ENCODE data around the gene CHCHD10.

The CHCHD10 gene

DNA sequence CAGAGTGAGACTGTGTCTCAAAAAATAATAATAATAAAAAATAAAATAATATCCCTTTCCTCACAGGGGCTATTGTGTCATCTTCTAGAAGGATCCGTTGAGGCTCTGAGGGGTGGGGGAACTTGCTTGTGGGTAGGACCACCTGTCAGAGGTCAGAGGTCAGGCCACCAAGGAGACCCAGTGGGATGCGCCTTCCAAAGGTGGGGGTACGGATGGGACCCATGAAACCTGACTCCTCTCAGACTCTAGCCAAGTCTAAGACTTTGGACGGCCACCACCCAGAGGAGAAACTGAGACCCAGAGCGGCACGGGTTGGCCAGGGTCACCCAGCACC lies 4.5 kb upstream of the CHCHD10 start:
- no peak for DNase-seq

DNA sequence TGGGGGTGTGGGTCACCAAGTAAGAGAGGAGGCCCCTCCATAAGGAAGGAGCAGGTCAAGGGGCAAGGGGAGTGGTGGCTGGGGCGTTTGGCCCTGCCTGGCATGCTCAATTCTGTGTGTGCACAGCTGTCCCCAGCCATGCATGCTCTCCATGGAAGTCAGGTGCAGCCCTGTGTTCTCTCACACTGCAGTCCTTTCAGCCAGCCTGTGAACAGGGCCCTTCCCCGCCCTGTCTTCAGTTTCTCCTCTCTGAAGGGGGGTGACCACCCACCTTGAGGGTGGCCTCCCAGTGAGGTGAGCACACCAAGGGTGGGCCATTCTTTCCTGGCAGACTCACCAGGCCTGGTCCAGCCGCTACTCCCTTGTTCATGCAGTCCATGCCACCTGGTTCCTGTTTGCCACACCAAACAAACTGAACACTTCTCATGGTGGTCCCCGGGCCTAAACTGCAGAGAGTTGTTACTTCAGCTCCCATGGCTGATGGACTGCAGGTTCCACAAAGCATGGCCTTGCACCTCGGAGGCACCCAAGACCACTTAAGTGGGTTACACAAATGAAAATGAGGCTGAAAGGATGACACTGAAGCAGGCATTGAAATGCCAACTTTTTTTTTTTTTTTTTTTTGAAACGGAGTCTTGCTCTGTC lies 1.7 kb upstream of the CHCHD10 start:
- DNase-seq: no peak

DNA sequence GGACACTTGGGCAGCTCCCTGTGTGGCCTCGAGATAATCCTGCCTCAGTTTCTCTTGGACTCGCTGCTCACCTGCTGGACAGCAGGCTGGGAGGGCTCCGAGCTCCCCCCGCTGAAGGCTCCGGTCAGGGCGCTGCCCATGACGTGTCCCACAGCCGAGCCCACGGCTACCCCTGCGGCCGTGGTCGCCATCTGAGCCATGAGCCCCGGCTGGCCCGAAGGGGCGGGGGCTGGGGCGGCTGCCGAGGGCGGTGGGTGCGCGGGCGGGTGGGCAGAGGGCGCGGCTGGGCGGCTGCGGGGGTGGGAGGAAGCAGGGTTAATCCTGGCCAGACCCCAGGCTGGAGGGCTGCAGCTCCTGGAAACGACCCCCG lies 484 bp downstream of the CHCHD10 start:
- DNase-seq: no peak

DNA sequence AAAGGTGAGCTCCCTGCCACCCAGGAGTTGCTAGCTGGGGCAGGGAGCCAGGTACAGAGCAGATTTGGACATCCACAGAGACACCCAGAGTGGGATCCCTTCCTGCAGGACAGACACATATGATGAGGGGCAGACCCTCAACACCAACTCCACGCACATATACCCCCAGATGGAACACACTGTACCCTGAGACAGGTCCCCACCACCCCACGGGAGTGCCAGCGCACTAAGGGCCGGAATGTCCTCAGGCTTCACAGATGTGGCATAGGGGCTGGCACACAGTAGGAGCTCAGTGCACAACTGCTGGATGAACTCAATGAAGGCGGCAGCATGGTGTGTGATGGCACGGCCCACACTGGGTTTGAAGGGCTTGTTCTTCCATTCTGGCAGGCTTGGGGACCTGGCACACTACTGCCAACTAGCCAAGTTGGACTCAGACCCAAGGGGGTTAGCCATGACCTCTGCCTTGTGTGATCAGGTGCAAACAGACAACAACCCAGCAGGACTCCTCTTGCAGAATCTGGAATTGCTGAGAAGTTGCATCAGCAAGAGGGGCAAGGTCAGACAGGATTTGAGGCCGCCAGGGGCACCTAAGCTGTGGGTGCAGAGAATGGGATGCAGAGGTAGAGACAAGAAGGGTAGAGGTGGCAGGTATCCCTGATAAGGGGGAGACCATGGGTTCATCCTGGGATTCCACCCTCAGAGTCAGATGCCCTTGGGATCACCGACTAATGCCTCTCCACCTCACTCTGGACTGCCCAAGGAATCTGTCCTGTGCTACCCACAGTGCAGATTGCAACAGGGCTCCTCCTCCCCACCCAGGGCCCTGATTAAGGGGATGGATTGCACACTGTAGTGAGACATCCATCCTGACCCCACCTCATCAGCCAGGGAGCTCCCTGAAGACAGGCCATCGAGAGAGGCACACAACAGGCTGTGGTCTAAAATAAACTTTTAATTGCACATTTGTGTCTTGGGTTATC lies 2.6 kb downstream of the CHCHD10 start:
- no peak for DNase-seq

DNA sequence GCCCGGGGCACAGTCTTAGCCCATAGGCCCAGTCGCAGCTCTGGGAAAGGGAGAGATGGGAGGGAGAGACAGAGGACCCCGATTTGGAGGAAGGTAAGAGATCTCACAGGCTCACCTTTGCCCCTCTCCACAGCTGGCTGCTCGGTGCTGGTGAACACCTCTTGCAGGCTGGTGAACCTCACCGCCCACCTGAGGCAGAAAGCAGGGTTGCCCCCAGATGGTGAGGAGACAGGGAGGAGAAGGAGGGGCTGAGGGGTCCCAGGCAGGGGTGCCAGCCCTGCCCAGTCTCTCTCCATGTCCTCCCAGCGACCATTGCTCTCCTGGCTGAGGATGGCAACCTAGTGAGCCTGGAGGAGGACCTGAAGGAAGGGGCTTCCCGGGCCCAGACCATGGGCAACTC lies 3.8 kb downstream of the CHCHD10 start:
- DNase-seq: no peak

DNA sequence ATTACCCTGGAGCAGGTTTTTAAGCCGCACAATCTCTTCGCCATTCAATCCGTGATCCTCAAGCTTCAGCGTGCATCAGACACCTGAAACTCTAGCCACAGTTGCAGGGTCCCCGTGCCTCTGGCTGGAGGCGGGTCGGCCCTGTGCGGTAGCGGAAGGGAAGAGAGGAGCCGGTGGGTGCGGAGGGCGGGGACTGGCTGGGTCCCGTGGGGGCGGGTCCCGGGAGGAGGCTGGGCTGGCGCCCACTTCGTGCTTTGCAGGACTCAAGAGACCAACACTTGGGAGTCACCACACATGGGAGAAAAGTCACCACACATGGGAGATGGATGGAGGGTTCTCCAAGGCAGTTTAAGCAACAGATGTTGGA lies 4.2 kb downstream of the CHCHD10 start:
- peak; percentile 60 for DNase-seq

DNA sequence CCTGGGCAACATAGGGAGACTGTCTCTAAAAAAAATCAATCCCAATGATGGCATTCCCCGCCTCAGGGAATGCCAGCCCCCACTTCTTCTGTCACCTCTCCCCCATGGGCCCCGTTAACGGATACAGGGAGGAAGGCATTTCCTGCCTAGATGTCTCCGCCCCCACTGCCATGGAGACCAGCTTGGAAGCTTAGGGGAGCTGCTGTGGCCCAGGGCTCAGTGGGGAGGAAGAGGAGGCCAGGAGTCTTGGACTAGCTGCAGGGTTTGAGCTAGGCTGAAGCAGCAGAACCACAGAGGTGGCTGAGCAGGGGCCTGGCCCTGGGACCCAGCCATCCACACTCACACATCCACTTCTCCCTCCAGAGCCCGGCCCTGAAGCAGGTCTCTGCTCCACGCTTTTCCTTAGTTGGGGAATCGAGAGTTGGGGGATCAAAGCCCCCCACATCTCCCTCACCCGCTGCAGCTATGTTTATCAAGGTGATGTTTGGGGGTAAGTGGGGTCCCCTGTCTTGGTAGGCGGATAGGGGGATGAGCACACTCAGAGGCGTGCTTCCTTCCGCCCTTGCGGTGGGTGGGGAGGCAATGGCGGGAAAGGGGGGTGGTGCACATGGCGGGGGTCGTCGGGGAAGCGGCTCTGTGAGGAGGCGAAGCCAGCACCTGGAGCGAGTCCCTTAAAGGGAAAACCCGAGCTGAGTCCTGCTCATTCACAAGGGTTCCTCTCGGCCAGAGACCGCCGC lies 4.8 kb downstream of the CHCHD10 start, which contains the start of gene C22orf15:
Gene C22orf15, plus strand, starts transcription at position 149 of the 737 bp plus-strand sequence. Its CDS starts 317 bp downstream, at position 466.
- no peak for DNase-seq

DNA sequence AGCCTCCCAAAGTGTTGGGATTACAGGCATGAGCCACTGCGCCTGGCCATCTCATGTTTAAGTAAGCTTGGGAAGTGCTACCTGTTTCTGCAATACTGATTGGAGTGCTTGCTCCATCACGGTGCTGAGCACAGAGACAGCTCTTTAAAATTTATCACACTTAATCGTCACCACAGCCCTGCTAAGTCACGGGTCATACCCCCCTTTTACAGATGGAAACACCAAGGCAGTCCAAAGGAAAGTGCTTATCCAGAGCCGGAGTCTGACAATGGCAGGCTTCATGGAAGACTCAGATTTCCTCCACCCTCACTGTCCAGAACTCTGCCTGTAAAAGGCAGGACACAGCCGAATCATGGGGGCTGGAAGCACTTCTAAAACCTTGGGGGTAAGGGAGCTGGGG lies 7.7 kb downstream of the CHCHD10 start:
- DNase-seq: no peak

DNA sequence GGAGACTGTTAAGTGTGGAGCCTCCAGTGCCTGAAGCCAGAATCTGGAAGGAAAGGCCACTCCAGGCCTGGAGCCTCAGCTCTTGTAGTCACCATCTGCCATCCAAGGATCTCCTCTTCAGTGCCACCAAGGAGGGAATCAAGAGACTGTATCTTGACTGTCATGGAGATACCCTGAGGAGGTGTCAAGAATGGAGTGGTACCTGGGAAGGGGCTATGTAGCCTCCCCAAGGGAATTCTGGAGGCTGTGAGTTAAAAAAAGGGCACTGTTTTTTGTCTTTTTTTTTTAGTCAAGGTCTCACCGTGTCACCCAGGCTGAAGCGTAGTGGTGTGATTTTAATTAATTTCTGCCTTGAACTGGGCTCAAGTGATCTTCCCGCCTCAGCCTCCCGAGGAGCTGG lies 8.2 kb downstream of the CHCHD10 start:
- DNase-seq: no peak

DNA sequence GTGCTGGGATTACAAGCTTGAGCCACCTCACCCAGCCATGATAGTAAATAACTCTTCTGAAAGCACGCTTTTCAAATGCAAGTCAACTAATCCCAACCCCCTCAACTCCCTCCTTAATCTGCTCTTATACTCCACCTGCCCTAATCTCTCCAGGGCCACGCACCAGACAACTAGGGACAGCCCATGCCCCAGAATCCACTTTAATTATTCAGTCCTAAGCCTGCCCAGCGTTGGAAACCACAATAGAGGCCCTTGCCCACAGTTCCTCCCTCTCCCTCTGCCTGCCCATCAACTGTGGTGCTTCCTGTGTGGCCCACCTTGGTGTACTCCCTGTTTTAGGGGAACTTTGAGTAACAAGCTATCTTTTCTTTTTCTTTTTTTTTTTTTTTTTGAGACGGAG lies 10.9 kb downstream of the CHCHD10 start:
- no peak for DNase-seq

DNA sequence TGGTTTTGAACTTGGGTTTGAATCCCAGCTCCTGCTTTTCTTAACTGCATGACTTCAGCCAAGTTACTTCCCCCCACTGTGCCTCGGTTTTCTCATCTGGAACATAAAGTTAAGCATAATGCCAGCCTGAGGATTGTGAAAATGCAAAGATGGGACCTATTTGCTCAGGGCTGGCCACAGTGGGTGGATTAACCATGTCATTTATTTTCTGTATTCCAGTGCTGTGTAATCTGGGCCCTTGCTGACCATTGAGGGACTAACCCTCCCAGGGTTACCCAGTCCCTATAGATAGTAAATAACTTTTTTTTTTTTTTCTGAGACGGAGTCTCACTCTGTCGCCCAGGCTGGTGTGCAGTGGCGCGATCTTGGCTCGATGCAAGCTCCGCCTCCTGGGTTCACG lies 12.1 kb downstream of the CHCHD10 start:
- no peak for DNase-seq

DNA sequence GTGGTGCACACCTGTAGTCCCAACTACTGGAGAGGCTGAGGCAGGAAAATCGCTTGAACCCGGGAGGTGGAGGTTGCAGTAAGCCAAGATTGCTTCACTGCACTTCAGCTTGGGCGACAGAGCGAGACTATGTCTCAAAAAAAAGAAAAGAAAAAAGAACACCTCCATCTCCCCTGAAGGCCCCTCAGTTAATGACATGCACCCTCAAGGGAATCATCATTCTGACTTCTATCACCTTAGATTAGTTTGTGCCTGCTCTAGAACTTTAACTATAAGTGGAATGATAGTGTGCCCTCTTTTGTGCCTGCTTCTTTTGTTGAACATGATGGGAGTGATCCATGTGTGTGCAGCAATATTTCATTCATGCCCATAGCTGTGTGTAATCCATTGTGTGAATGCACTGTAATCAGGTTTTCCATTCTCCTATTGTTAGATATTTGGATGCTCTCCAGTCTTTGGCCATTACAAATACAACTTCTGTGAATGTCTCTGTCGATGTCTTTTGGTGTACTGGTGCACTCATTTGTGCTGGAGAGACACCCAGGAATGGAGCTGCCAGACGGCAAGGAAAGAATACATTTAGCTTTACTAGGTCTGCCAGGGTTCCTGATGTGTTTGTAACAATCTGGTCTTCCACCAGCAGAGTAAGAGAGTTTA lies 12.7 kb downstream of the CHCHD10 start:
- DNase-seq: no peak

DNA sequence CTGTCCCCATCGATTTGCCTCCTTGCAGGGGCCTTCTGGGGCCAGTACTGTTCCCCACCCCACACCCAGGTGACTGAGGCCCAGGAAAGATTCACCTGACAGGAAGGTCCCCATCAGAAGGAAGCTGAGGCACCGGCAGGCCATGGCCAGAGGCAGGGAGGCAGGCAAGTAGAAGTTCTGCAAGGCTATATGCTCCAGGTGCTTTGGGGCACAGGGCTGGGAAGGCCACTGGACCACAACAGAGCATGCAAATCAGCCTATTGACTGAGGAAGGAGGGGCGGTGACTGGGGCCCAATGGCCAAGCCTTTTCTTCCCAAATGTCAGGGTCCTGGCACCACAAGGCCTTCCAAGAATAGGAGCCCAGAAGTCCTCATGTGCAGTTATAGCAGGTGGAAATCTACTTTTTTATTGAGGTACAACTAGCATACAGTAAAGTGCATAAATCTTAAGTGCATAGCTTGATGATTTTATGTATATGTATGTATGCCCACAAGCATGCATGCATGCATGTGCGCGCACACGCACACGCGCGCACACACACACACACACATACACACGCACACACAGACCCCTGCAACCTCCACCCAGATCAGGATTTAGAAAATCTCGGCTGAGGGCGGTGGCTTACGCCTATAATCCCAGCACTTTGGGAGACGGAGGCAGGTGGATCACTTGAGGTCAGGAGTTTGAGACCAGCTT lies 13.4 kb downstream of the CHCHD10 start, which contains the start of gene VPREB3:
Gene VPREB3, minus strand, starts transcription at position 206 of the 700 bp plus-strand sequence. Its CDS starts 62 bp downstream, at position 144.
- DNase-seq: no peak

DNA sequence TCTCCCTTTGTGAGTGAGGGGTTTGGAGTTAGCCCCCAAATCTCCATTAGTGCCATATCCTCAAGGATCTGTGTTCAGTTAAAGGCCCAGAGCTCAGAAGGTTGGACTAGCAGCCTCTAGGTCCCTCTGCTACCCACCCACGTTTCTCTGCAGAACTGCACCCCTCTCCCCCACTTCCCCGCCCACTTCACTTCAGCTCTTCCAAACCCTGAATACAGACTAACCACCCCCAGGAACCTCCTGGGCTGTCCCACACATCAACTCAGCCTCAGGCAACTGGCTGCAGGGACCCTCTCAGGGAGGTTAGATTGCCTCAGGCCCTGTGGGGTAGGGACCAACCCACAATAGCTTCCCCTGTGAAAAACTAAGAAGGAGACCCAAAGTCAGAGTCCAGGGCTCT lies 14.4 kb downstream of the CHCHD10 start:
- DNase-seq: no peak

DNA sequence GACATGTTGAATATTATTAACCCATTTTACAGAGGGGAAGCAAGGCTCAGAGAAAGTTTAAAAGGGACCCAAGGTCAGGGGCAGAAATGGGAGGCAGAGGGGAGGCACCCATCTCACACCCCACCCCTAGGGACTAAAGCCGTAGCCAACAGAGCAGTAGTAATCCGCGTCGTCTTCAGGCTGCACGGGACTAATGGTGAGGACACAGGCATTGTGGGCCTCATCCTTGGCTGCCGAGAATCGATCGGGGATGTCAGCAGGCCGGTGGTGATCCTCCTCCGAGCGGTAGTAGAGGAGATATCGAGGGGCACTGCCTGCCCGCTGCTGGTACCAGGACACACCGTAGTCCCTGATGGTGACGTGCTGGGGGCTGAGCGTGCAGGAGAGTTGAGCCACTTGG lies 15.0 kb downstream of the CHCHD10 start:
- DNase-seq: no peak

DNA sequence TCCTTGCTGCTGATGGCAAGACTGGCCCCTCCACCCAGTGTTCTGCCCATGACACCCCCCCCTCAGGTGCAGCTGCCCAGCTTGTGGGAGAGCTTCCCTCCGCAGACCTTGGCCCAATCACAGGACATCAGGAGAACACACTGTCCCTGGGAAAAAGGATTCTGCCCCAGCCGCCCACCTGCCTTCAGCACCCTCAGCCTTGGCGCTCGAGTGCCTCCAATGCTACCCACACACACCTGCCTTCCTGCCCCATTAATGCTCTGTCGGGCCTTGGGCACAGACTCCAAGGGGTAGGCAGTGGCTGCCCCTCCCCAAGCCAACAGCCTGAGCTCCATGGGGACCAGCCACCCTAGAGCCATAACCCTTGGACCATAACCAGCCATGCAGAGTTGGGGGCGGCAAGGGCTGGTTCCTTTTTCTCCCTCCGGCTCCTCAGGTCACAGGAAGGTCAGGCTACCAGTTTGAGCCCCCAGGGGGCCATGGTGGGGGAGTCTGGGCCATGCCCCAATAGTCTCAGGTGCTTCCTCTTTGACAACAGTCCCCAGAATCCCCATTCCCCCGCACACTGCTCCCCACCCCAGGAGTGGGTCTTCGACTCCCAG lies 15.6 kb downstream of the CHCHD10 start:
- DNase-seq: no peak

DNA sequence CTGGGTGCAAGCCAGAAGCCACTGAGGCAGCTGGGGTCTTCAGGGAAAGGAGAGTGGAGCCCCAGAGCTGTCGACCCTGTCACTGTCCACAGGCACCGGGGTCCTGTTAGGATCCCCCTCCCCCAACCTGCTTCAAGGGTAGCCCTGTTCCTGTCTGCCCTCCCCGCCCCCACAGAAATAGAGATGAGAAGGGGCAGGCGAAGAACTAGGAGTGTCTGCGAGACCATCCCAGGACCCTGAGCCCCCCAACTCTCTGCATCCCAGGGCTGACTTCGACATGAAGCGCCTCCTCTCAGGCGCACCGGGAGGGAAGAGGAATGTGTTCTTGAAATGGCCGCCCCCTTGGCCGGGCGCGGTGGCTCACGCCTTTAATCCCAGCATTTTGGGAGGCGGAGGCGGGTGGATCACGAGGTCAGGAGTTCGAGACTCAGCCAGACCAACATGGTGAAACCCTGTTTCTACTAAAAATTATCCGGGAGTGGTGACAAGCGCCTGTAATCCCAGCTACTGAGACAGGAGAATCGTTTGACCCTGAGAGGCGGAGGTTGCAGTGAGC lies 16.3 kb downstream of the CHCHD10 start:
- DNase-seq: no peak

DNA sequence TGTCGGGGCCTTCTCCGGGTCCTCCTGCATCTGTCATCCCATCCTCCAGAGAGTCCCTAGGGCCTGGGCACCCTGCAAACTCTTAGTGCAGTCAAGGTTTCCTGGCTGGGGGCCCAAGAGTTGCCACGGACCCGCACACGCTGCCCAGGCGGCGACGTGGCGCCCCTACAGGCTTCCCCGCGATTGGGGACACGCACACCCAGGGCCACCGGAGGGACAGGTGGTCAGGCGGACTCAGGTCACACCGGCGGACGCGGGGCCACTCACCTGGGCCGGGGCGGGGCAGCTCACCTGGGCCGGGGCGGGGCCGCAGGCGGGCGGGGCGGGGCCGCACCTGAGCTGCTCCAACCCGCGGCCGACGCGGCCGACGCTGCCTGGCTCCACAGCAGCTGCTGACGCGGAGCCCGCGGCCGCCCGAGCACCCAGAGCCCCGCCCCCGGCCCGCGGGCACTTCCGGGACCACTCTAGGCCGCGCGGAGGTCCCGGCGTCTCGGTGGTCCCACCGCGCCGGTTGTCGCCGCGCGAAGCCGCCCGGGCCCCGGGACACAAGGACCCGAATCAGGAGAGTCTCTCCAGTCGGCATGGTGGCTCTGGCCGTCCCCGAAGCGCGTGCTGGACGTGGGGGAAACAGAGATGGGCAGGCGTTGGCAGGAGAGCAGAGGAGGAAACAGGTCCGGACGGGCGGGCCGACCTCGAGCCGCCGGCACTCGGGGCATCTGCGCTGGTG lies 16.9 kb downstream of the CHCHD10 start, which contains the start of gene ZNF70:
Gene ZNF70, minus strand, starts transcription at position 399 of the 727 bp plus-strand sequence. CDS start 5,972 bp downstream, outside the sequence.
- DNase-seq: peak; percentile 79

DNA sequence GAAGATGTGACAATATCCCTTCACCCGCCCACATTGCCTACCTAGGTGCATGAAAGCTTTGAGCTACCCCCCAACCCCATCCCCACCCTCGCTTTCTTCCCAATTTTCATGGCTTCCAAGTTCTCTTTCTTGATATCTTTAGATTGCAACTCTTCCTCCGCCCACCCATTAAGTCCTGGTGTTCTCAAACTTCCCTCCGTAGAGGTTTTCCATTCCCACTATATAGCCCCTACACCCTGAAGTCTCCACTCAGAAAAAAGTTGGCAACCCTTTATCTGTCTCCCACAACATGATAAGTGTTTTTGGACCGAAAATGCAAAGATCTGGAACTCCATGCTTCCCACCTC lies 17.4 kb downstream of the CHCHD10 start:
- DNase-seq: no peak

DNA sequence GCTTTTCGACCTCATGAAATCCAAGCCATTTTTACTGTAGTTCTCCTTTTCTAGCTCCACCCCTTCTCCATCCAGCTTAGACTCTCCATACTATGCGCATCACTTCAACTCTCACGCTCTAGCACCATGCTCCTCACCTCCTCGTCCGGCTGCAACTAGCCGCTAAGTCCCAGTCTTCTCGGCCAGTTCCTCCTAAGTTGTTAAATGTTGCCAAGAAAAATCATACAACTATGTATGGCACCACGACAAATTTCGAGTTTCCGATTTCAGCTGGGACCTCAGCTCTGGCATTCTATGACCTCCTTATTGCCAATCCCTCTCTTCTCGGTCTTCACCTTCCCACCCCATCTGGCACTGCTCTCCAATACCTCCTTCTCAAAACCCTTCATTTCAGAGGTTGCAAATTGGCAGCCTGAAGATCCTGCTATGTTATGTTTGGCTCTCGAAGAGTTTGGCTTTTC lies 17.9 kb downstream of the CHCHD10 start:
- no peak for DNase-seq

DNA sequence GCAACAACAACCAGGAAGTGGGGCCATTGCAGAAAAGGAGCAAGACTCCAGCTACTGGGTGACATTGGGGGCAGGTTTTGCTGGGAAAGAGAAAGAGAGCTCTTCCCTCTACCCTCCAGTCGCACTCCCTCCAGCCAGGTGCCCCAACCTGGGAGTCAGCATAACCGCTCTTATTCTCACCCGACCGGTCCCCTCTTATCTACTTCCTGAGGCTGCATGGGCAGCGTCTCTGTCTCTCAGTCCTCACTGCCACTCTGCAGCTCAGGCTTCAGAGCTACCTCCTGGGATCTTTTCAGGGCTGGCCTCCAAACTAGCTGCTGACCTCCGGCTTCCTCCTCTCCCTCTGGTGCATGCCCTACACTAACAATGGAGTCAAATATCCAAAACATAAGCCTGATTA lies 22.0 kb downstream of the CHCHD10 start:
- no peak for DNase-seq

Measured in stimulated activated CD4-positive, alpha-beta T cell treated with anti-CD3 and anti-CD28 coated beads, Interleukin-4, amount 100 ng/mL, for 24 hours (primary cell).